ENCODE data around the gene MXRA7. TPM values are rescaled to one million over a fixed set of nuclear protein-coding genes. Genes with fewer than 3 reads are reported as not detected.

The MXRA7 gene
- total RNA-seq, 5 donors from 2014 or later (not counting 1 experiment from before 2014, with no cell fraction given), result 5.9 to 14.7 (median 13.5) TPM

GRCh38 chr17:76657505-76658241 lies 53.1 kb downstream of the MXRA7 start:
- H3K27ac Mint-ChIP-seq, result peak overlapping the region; percentile 61 to 84
- H3K9me3 ChIP-seq, result no peaks in the 10 kb centered on the region

GRCh38 chr17:76654408-76654807 lies 56.4 kb downstream of the MXRA7 start:
- H3K27ac ChIP-seq (ENCODE audit: low read length), result no peak overlapping the region
- no peaks in the 10 kb centered on the region for H3K36me3 Mint-ChIP-seq
- DNase-seq (no peak), ATAC-seq (replicated peaks in 1 of 4) (peak in 3 of 4 experiments; percentile 24 to 62 (median 43))
- no peak overlapping the region for H3K4me3 Mint-ChIP-seq
- no peak overlapping the region for H3K4me3 ChIP-seq (ENCODE audit: control insufficient read depth in 1 of 2, extremely low read depth in 1 of 2, low read length in 1 of 2)
- no peaks in the 10 kb centered on the region for H3K9me3 Mint-ChIP-seq
- no peak overlapping the region for H3K27ac Mint-ChIP-seq
- peaks cover 0 to 3% of the 10 kb centered on the region in 2 experiments for H3K27me3 ChIP-seq (replicated peaks in 1 of 2; ENCODE audit: control insufficient read depth in 2 of 2, extremely low read depth in 1 of 2, insufficient read depth in 2 of 2, low read length in 1 of 2)
- ChIA-PET POLR2A (no interaction called here), CTCF (interaction anchor here in 1 of 2 donors (0.6 kb wide), 1 partner anchor 26 kb away, joined by 4 read pairs; no protein-coding TSS in a partner anchor)
- peaks cover 5 to 16% of the 10 kb centered on the region in 2 experiments for H3K4me1 ChIP-seq (ENCODE audit: control insufficient read depth in 1 of 2, extremely low read depth in 1 of 2, insufficient read depth in 2 of 2, low read length in 2 of 2)
- H3K27me3 Mint-ChIP-seq, result peaks cover 0 to 2% of the 10 kb centered on the region in 2 donors
- WGBS (ENCODE audit: insufficient coverage), result no CpG with 5 or more reads among the region's 1 CpG
- no peaks in the 10 kb centered on the region for H3K36me3 ChIP-seq (ENCODE audit: control insufficient read depth in 2 of 2, extremely low read depth in 1 of 2, insufficient read depth in 1 of 2, low read length in 1 of 2)
- H3K9me3 ChIP-seq, result no peaks in the 10 kb centered on the region
- H3K4me1 Mint-ChIP-seq, result peaks cover 13 to 30% (median 22%) of the 10 kb centered on the region in 3 donors

More at GRCh38 chr17:76657505-76658241, 53.1 kb downstream of the MXRA7 start:
- H3K4me3 Mint-ChIP-seq, result no peak overlapping the region
- no peaks in the 10 kb centered on the region for H3K27me3 Mint-ChIP-seq
- peaks cover 15 to 29% of the 10 kb centered on the region in 2 experiments for H3K4me1 ChIP-seq (ENCODE audit: control insufficient read depth in 1 of 2, extremely low read depth in 1 of 2, insufficient read depth in 2 of 2, low read length in 2 of 2)
- 93% methylated on average over 3 of the region's 8 CpGs for WGBS (ENCODE audit: insufficient coverage)
- no peaks in the 10 kb centered on the region for H3K9me3 Mint-ChIP-seq
- no peaks in the 10 kb centered on the region for H3K27me3 ChIP-seq (replicated peaks in 1 of 2; ENCODE audit: control insufficient read depth in 2 of 2, extremely low read depth in 1 of 2, insufficient read depth in 2 of 2, low read length in 1 of 2)
- CTCF ChIA-PET, result no interaction called here
- no peak overlapping the region for H3K4me3 ChIP-seq (ENCODE audit: control insufficient read depth in 1 of 2, extremely low read depth in 1 of 2, low read length in 1 of 2)
- H3K27ac ChIP-seq (ENCODE audit: low read length), result peak overlapping the region; percentile 39
- H3K4me1 Mint-ChIP-seq, result peaks cover 31 to 41% (median 34%) of the 10 kb centered on the region in 3 donors
- no peaks in the 10 kb centered on the region for H3K36me3 Mint-ChIP-seq
- POLR2A ChIA-PET, result interaction anchor here in 1 of 2 donors (0.6 kb wide), 1 partner anchor 18 kb away, joined by 3 read pairs; no protein-coding TSS in a partner anchor
- DNase-seq, result no peak
- no peaks in the 10 kb centered on the region for H3K36me3 ChIP-seq (ENCODE audit: control insufficient read depth in 2 of 2, extremely low read depth in 1 of 2, insufficient read depth in 1 of 2, low read length in 1 of 2)
- no peak for ATAC-seq (replicated peaks in 1 of 4)

- no peak overlapping the region for H3K27ac Mint-ChIP-seq
Observed at GRCh38 chr17:76650504-76650903, 60.3 kb downstream of the MXRA7 start.

GRCh38 chr17:76646712-76647111 lies 64.1 kb downstream of the MXRA7 start:
- H3K4me1 ChIP-seq (ENCODE audit: control insufficient read depth in 1 of 2, extremely low read depth in 1 of 2, insufficient read depth in 2 of 2, low read length in 2 of 2), result peaks cover 10 to 22% of the 10 kb centered on the region in 2 experiments
- H3K9me3 Mint-ChIP-seq, result peaks cover 0 to 7% (median 3%) of the 10 kb centered on the region in 3 donors
- ATAC-seq (replicated peaks in 1 of 4) (no peak), DNase-seq (no peak)
- H3K36me3 ChIP-seq (ENCODE audit: control insufficient read depth in 2 of 2, extremely low read depth in 1 of 2, insufficient read depth in 1 of 2, low read length in 1 of 2), result no peaks in the 10 kb centered on the region
- POLR2A ChIA-PET, result interaction anchor here (0.6 to 0.7 kb wide), 2 partner anchors 860 to 972 kb away, joined by 3 read pairs; no protein-coding TSS in a partner anchor
- no peak overlapping the region for H3K4me3 ChIP-seq (ENCODE audit: control insufficient read depth in 1 of 2, extremely low read depth in 1 of 2, low read length in 1 of 2)
- no peaks in the 10 kb centered on the region for H3K9me3 ChIP-seq
- CTCF ChIA-PET, result no interaction called here
- WGBS (ENCODE audit: insufficient coverage), result no CpG with 5 or more reads among the region's 1 CpG
- H3K4me1 Mint-ChIP-seq, result peaks cover 20 to 40% (median 32%) of the 10 kb centered on the region in 3 donors
- peaks cover 0 to 8% of the 10 kb centered on the region in 2 experiments for H3K27me3 ChIP-seq (replicated peaks in 1 of 2; ENCODE audit: control insufficient read depth in 2 of 2, extremely low read depth in 1 of 2, insufficient read depth in 2 of 2, low read length in 1 of 2)
- peaks cover 0 to 2% of the 10 kb centered on the region in 2 donors for H3K27me3 Mint-ChIP-seq
- no peaks in the 10 kb centered on the region for H3K36me3 Mint-ChIP-seq
- H3K27ac ChIP-seq (ENCODE audit: low read length), result no peak overlapping the region
- no peak overlapping the region for H3K4me3 Mint-ChIP-seq
- H3K27ac Mint-ChIP-seq, result peak overlapping the region in 1 of 2 donors; percentile 54

More at GRCh38 chr17:76650504-76650903, 60.3 kb downstream of the MXRA7 start:
- Histone ChIP-seq H3K27me3 (replicated peaks in 1 of 2; ENCODE audit: control insufficient read depth in 2 of 2, extremely low read depth in 1 of 2, insufficient read depth in 2 of 2, low read length in 1 of 2) (peaks cover 0 to 8% of the 10 kb centered on the region in 2 experiments), H3K4me3 (ENCODE audit: control insufficient read depth in 1 of 2, extremely low read depth in 1 of 2, low read length in 1 of 2) (no peak overlapping the region), H3K4me1 (ENCODE audit: control insufficient read depth in 1 of 2, extremely low read depth in 1 of 2, insufficient read depth in 2 of 2, low read length in 2 of 2) (no peaks in the 10 kb centered on the region), H3K9me3 (no peaks in the 10 kb centered on the region), H3K27ac (ENCODE audit: low read length) (no peak overlapping the region), H3K36me3 (ENCODE audit: control insufficient read depth in 2 of 2, extremely low read depth in 1 of 2, insufficient read depth in 1 of 2, low read length in 1 of 2) (no peaks in the 10 kb centered on the region)
- ChIA-PET CTCF (interaction anchor here in 1 of 2 donors (0.6 kb wide), 1 partner anchor 9 kb away, joined by 4 read pairs; no protein-coding TSS in a partner anchor), POLR2A (no interaction called here)
- DNase-seq, result no peak
- WGBS (ENCODE audit: insufficient coverage), result 71% methylated on average over 1 of the region's 5 CpGs
- peaks cover 0 to 7% (median 3%) of the 10 kb centered on the region in 3 donors for H3K9me3 Mint-ChIP-seq
- peaks cover 2 to 17% (median 9%) of the 10 kb centered on the region in 3 donors for H3K4me1 Mint-ChIP-seq
- H3K27me3 Mint-ChIP-seq, result peaks cover 0 to 2% of the 10 kb centered on the region in 2 donors
- H3K4me3 Mint-ChIP-seq, result no peak overlapping the region
- ATAC-seq (replicated peaks in 1 of 4), result no peak
- no peaks in the 10 kb centered on the region for H3K36me3 Mint-ChIP-seq

GRCh38 chr17:76645481-76645880 lies 65.3 kb downstream of the MXRA7 start:
- Mint-ChIP-seq H3K4me1 (peaks cover 28 to 46% (median 37%) of the 10 kb centered on the region in 3 donors), H3K27ac (peak overlapping the region in 1 of 2 donors; percentile 90), H3K27me3 (no peaks in the 10 kb centered on the region), H3K36me3 (no peaks in the 10 kb centered on the region), H3K9me3 (peaks cover 0 to 7% (median 3%) of the 10 kb centered on the region in 3 donors), H3K4me3 (peak overlapping the region in 1 of 3 donors; percentile 54)
- ATAC-seq (replicated peaks in 1 of 4), result no peak
- WGBS (ENCODE audit: insufficient coverage), result 93% methylated on average over 5 of the region's 5 CpGs
- no peaks in the 10 kb centered on the region for H3K9me3 ChIP-seq
- ChIA-PET CTCF (no interaction called here), POLR2A (no interaction called here)
- no peak for DNase-seq
- H3K4me1 ChIP-seq (ENCODE audit: control insufficient read depth in 1 of 2, extremely low read depth in 1 of 2, insufficient read depth in 2 of 2, low read length in 2 of 2), result peaks cover 14 to 22% of the 10 kb centered on the region in 2 experiments
- peaks cover 0 to 8% of the 10 kb centered on the region in 2 experiments for H3K27me3 ChIP-seq (replicated peaks in 1 of 2; ENCODE audit: control insufficient read depth in 2 of 2, extremely low read depth in 1 of 2, insufficient read depth in 2 of 2, low read length in 1 of 2)
- no peak overlapping the region for H3K27ac ChIP-seq (ENCODE audit: low read length)
- no peaks in the 10 kb centered on the region for H3K36me3 ChIP-seq (ENCODE audit: control insufficient read depth in 2 of 2, extremely low read depth in 1 of 2, insufficient read depth in 1 of 2, low read length in 1 of 2)
- no peak overlapping the region for H3K4me3 ChIP-seq (ENCODE audit: control insufficient read depth in 1 of 2, extremely low read depth in 1 of 2, low read length in 1 of 2)

- ATAC-seq (replicated peaks in 1 of 4), result no peak
- Mint-ChIP-seq H3K4me3 (peak overlapping the region in 1 of 3 donors; percentile 54), H3K27ac (peak overlapping the region; percentile 29 to 90), H3K9me3 (peaks cover 0 to 7% (median 3%) of the 10 kb centered on the region in 3 donors), H3K4me1 (peaks cover 28 to 50% (median 42%) of the 10 kb centered on the region in 3 donors), H3K27me3 (no peaks in the 10 kb centered on the region), H3K36me3 (no peaks in the 10 kb centered on the region)
- CTCF ChIA-PET, result no interaction called here
- H3K4me1 ChIP-seq (ENCODE audit: control insufficient read depth in 1 of 2, extremely low read depth in 1 of 2, insufficient read depth in 2 of 2, low read length in 2 of 2), result peaks cover 14 to 22% of the 10 kb centered on the region in 2 experiments
- POLR2A ChIA-PET, result no interaction called here
- no peaks in the 10 kb centered on the region for H3K36me3 ChIP-seq (ENCODE audit: control insufficient read depth in 2 of 2, extremely low read depth in 1 of 2, insufficient read depth in 1 of 2, low read length in 1 of 2)
- no peak overlapping the region for H3K4me3 ChIP-seq (ENCODE audit: control insufficient read depth in 1 of 2, extremely low read depth in 1 of 2, low read length in 1 of 2)
- 81% methylated on average over 4 of the region's 8 CpGs for WGBS (ENCODE audit: insufficient coverage)
- H3K27me3 ChIP-seq (replicated peaks in 1 of 2; ENCODE audit: control insufficient read depth in 2 of 2, extremely low read depth in 1 of 2, insufficient read depth in 2 of 2, low read length in 1 of 2), result peaks cover 0 to 8% of the 10 kb centered on the region in 2 experiments
- no peaks in the 10 kb centered on the region for H3K9me3 ChIP-seq
- H3K27ac ChIP-seq (ENCODE audit: low read length), result no peak overlapping the region
- DNase-seq, result no peak
Observed at GRCh38 chr17:76644995-76645394, 65.8 kb downstream of the MXRA7 start.

Data from T-cell (primary cell).